ENCODE data around the gene SGK1.

Gene SGK1

DNA sequence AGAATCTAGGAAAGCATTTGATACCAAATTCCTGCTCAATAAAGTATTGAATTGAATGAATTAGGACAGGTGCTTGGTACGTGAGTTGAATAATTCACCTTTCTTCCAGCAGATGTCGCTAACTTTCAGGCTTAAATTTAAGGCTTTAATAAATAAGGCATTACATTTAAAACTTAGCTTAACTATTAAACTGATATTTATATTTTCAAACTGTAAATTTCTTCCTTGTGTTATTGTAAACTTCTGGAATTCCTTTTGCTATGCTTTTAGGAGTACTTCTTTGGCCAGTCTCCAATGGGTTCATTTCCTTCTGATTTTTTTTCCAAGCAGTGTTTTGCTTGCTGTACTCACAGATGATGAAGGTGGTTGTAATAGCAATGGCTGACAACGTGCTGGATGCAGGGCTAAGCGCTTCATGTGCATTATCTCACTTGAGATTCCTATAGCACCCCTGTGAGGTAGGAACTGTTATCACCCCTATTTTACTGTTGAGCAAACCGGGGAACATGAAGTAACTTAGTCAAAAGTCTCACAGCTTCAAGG, 194.2 kb downstream of the SGK1 start:
- peak in 1 of 2 donors; percentile 9 for DNase-seq (ENCODE audit: low read depth in 2 of 2)

DNA sequence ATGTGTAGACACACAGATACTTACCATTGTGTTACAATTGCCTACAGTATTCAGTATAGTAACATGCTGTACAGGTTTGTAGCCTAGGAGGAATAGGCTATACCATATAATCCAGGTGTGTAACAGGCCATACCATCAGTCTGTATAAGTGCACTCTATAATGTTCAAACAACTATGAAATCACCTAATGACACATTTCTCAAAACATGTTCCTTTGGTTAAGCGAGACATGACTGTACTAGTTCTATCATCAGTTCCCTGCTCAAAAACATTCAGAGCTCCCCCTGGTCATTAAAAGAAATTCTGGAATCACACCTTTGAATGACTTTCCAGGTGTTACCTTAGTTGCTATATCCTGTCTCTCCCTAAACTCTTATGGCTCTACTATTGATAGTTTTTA, 195.1 kb downstream of the SGK1 start:
- no peak for DNase-seq (ENCODE audit: low read depth in 2 of 2)

DNA sequence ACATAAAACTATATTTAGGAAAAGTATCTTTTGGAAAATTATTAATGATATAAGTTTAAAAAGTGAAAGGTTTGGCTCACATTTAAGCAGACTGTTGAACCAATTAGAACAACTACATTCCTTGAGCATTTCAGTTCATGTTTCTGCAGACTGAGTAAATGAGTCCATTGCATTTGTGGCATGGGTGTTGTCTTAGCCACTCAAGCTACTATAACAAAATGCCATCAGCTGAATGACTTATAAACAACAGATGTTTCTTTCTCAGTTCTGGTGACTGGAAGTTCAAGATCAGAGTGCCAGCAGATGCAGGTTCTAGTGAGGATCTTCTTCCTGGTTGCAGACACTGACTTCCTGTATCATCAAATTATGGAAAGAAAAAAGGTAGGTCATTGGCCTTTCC, 198.4 kb downstream of the SGK1 start:
- no peak for DNase-seq (ENCODE audit: low read depth in 2 of 2)
